SK-N-SH treated with all-trans-retinoic acid at 6 μM for 48 hours (cell line): ENCODE data around the gene PIK3R3.

Source experiments
- PPARA ChIP-seq: fragments of 250-450 bp; sonication (Bioruptor Pico); IDR thresholded peaks from 2 replicates; pipeline ENCODE4 v1.5.0; 2020; ENCODE audit warnings: mild to moderate bottlenecking, borderline replicate concordance
- ZFP30 ChIP-seq: fragments of 450-650 bp; formaldehyde crosslinking; IDR thresholded peaks from 2 replicates; pipeline ENCODE4 v1.5.0; 2022; ENCODE audit warnings: mild to moderate bottlenecking, moderate library complexity
- TF ChIP-seq, protein P1 (sequence below): fragments of 250-450 bp; sonication (Bioruptor Pico); IDR thresholded peaks from 2 replicates; pipeline ENCODE4 v1.8.0; 2021; ENCODE audit warnings: low read depth, mild to moderate bottlenecking, moderate library complexity, borderline replicate concordance

GRCh38 chr1:46011121-46011695, 121.2 kb downstream of the PIK3R3 start:
- TF ChIP-seq, protein P1, sequence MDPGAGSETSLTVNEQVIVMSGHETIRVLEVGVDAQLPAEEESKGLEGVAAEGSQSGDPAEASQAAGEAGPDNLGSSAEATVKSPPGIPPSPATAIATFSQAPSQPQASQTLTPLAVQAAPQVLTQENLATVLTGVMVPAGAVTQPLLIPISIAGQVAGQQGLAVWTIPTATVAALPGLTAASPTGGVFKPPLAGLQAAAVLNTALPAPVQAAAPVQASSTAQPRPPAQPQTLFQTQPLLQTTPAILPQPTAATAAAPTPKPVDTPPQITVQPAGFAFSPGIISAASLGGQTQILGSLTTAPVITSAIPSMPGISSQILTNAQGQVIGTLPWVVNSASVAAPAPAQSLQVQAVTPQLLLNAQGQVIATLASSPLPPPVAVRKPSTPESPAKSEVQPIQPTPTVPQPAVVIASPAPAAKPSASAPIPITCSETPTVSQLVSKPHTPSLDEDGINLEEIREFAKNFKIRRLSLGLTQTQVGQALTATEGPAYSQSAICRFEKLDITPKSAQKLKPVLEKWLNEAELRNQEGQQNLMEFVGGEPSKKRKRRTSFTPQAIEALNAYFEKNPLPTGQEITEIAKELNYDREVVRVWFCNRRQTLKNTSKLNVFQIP (CRISPR knock-in tag), result no peak
- TF ChIP-seq PPARA (CRISPR knock-in tag) (no peak), ZFP30 (CRISPR knock-in tag) (no peak)
